ENCODE data around the gene ZNF804A.

Gene ZNF804A

DNA sequence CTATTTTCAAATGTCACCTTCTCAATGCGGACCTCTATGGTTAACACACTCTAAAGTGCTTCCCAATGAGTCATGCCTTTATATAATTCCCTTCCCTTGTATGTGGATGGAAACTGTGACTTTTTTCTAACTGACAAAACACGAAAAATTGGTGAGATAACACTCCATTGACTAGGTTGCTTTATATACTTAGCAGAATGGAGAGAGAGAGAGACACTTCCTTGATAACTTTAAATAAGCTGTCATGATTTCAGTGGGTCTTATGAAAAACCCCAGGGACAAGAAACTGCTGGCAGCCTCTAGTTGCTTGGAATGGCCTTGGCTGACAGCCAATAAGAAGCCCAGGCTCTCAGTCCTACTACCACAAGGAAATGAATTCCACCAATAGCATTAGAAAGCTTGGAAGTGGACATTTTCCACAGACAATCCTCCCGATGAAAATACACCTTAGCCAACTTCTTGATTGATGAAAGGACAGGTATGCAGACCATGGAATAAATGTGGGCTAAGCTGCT, 322.2 kb downstream of the ZNF804A start:
- no peak overlapping the region for H3K27ac ChIP-seq
- no peak for DNase-seq (ENCODE audit: low read depth, low spot score)

DNA sequence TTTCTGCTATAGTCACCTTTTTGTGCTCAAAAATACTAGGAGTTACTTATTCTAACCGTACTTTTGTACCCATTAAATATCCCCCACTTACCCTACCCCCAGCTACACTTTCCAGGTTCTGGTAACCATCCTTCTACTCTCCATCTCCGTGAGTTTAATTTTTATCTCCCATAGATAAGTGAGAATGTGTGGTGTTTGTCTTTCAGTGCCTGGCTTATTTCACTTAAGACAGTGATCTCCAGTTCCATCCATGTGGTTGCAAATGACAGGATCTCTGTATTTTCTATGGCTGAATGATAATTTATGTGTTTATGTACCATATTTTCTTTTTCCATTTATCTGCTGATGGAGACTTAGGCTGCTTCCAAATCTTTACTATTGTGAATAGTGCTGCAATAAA, 323.3 kb downstream of the ZNF804A start:
- no peak for DNase-seq (ENCODE audit: low read depth, low spot score)
- H3K27ac ChIP-seq: no peak overlapping the region

DNA sequence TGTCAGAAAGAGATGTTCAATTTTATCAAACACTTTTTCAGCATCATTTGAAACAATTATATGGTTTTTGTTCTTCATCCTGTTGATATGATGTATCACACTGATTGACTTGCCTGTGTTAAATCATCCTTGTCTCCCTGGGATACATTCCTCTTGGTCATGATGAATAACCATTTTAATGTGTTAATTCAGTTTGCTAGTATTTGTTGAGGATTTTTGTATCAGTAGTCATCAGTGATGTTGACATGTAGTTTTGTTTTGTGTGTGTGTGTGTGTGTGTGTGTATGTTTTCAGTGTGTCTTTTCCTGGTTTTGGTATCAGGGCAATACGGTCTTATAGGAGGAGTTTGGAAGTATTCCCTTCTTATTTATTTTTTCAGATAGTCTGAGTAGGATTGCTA, 325.4 kb downstream of the ZNF804A start:
- H3K27ac ChIP-seq: no peak overlapping the region
- DNase-seq (ENCODE audit: low read depth, low spot score): no peak

DNA sequence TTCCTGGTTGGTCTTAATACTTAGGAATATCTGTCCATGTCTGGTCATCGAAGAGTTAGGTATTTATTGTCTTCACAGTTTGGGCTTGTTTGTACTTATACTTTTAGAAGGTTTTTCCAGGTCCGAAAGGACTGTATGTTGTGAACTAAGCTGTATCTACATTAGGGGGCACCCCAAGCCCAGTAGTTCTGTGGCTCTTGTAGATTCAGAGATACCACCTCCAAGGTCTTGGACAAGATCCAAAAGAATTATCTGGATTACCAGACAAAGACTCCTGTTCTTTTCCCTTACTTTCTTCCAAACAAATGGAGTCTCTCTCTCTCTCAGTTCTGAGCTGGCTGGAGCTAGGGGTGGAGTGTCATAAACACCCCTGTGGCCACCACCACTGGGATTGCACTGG, 328.7 kb downstream of the ZNF804A start:
- H3K27ac ChIP-seq: no peak overlapping the region
- no peak for DNase-seq (ENCODE audit: low read depth, low spot score)

DNA sequence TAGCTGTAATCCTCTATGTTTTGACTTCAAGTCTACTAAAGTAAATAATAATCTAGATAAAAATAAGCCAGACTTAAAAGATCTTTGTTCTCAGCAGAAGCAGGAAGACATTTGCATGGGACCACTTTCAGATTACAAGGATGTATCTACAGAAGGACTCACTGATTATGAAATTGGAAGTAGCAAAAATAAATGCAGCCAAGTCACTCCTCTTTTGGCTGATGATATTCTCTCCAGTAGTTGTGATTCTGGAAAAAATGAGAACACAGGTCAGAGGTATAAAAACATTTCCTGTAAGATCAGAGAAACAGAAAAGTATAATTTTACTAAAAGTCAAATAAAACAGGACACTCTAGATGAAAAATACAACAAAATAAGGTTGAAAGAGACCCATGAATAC, 338.4 kb downstream of the ZNF804A start:
- H3K27ac ChIP-seq: no peak overlapping the region
- no peak for DNase-seq (ENCODE audit: low read depth, low spot score)

GRCh38 chr2:184938221-184938985, 340.1 kb downstream of the ZNF804A start:
- no peak overlapping the region for H3K27ac ChIP-seq
- no peak for DNase-seq (ENCODE audit: low read depth, low spot score)

DNA sequence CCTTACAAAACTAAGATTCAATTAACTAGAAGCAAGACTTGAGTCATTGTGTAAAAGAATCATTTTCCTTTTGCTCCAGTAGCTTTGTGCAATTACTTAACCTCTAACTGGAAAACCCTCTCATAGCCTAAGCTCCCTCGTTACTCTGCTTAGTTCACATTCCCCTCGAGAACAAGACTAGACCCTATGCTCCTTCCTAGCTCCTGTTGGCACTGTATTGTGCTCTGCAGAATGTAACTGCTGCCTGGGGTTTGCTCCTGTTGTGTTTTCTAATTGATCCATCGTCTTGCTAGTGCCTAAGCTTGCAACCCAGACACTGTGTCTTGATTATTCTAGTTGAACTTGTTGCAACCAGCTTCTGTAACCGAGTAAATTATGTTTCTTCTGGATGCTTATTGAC, 347.0 kb downstream of the ZNF804A start:
- no peak overlapping the region for H3K27ac ChIP-seq
- no peak for DNase-seq (ENCODE audit: low read depth, low spot score)

DNA sequence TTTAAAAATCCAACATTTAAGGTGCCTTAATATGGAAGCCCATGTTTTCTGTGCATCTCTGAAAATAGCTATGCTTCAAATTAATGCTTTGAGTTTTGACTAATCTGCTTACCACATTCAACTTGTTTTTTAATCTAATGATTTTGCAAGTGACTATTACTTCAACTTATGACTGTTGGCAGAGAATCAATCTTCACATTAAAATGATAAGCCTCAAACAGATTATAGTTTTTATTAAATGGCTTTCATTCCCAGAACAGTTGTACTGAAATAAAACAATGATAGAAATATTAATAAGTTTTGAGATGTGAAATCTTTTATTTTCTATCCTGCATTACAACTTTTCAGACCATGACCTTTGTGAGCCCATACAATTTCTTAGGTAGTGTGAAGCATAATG, 347.5 kb downstream of the ZNF804A start:
- H3K27ac ChIP-seq: no peak overlapping the region
- DNase-seq (ENCODE audit: low read depth, low spot score): no peak

DNA sequence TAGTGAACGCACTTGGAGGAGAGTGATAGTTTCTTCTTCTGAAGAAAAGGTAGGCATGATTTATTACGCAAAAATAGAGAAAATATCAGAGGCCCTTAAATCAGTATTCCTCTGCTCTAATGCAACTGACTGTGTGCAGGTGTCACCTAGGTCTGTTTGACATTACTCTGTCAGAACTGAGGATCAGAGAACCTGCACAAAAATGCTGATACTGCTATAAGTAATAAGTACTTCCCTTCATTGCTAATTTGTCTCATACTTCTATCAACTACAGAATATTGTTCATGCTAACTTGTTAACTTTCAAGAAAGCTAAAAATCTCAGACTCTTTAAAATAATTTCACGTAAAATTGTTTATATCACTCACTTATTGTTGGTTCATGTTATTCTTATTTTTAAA, 358.5 kb downstream of the ZNF804A start:
- no peak overlapping the region for H3K27ac ChIP-seq
- no peak for DNase-seq (ENCODE audit: low read depth, low spot score)

GRCh38 chr2:184971546-184972068, 373.3 kb downstream of the ZNF804A start:
- no peak for DNase-seq (ENCODE audit: low read depth, low spot score)
- no peak overlapping the region for H3K27ac ChIP-seq

Measured in epithelial cell of prostate (primary cell).